ENCODE measurements around the gene KCNJ9.
A peak's percentile ranks its signal among the peaks of the same experiment; 100 is the strongest.

Gene KCNJ9

DNA sequence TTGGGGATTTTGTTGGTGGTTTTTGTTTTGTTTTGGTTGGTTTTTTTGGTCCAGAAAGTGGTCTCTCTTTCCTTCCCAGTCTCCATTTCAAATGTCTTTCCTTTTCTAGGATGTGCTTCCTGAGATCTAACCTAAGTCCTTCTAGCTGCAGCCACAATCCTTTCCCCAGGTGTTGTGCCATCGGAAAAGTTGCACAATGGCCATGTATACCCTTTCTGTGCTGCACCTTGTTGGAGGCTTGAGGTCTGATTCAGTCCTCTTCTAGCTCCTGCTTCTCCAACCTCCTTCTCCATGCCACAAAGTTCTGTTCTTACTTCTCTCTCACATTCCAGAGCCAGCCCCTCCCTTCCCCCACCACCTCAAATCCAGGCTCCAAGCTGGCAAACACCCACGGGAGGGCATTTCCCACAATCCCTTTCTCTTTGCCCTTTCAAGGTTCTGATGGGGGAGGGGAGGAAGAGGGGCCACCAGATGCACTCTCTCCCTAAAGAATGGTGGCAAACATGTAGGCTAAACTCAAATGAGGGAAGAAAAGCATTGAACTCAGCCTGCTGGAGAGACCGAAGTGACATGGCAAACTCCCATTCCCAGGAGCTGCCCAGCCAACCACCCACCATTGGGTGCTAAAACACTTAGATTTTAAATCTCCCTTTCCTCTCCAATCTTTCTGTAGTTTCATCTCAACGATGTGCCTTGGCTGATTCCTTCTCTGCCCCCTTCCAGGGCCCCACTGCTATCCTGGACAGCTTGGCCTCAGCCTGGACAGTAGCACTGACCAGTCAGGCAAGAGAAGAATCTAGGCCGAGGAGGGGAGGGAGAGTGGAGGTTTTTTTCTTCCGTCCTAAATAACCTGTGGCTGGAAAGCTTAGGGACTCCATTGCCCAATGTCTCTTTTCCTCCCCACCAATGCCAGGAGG, 14.3 kb upstream of the KCNJ9 start:
- no peak for DNase-seq

DNA sequence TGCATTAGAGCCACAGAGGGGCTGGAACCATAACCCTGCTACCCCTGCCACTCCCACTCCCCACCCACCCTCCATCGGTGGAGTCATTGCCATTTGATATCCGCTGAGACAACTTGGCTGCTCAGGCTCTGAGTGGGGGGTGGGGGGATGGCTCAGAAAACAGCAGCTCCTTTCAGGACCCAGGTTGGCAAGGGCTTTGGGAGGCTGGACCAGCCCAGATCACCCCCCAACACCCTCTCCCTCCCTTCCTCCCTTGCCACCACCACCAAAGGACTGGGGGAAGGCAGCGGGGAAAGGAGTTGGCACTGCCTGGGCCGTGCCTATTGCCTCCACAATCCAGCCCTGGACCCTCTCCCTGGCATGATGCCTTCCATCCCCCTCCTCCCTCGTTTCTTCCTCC, 13.1 kb upstream of the KCNJ9 start:
- DNase-seq, result no peak

DNA sequence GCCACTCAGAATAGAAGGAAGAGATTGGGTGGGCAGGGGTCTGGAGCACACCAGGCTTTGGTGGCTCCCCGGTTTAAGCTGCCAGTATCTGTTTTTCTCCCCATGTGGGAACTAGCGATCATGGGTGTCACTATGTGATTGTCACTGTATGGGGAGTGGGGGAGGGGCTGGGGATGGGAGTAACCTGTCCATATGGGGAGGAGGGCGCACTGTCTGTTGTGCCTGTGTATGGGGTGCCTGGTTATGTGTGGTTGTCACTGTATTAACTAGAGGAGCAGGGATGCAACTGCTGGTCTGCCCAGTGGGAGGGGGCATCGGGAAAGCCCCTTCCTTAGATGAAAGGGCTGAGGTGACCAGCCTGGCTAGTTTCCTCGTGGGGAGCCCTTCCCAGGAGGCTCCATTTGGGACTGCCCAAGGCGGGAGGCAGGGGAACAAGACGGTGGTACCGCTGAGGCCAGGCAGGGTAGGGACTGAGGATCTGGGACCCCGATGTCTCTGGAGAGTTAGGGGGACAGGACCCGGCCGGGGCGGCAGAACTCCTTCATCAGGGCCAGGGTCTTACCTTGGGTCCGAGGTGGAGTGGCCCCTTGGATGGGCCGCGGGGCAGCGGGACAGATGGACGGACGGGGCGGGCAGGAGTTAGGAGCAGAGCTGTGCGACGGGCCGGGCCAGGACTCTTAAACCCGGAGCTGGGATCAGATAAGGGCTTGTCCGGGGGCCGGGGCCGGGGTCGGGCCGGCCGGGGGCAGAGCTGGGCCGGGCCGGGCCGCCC, 11.7 kb upstream of the KCNJ9 start, which contains the start of gene KCNJ10:
Gene KCNJ10 (minus strand): TSS at position 701 of the 772 bp plus-strand sequence. CDS start 27,628 bp downstream, outside the sequence.
- DNase-seq, result no peak

DNA sequence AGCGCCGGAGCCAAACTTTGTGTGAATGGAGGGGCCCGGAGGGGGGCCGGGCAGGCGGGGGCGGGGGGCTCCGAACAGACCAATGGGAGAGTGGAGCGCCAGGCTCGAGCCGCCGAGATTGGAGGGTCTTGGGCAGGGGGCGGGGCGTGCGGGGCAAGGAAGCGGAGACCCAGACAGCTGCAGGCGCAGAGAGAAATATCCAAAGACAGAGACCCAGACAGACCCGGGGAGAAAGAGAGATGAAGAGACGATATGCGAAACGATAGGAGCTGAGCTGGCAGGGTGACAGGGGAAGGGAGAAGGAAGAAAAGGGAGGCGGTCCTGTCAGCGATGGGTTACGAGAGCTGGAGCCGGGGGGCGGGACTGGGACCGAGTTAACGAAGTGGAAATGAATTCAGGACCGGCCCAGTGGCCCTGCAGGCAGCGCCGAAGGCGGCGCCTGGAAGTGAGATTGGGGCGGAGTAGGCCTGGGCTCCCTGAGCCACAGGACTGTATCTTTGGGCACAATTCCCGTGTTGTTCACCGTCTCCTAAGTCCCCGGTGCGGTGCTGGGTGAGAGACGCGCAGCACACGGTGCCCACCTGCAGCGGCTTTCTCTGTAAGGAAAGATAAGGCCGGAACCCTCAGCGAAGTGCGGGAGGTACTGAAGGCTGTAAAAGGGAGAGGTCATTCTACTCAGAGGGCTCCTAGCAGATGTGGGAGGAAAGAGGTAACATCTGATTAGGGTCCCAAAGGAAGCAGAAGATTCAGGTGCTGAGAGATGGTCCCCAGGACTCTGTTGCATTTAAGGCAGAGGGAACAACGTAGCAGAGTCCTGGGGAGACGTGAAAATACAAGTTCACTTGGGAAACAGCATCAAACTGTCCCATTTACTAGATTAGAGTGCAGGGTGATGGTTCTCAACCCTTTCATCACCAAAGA, 10.8 kb upstream of the KCNJ9 start:
- DNase-seq, result peak; percentile 66

DNA sequence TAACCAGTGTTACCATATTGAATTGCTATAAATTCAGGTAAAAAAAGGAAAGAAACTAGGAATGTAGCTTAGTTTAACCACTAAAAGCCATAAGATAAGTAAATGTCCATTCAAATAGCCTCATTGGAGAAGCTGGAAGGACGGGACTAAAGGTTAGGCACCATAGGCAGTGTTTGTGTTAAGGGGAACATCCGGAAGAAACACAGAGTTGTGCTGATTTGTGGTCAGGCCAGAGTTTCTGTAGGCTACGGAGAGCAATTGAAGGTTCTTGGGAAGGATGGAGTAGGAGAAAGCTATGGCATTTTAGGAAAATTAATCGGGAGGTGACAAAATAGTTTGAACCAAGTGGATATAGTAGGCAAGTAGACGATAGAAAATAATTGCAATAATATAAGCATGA, 10.0 kb upstream of the KCNJ9 start:
- DNase-seq, result no peak

DNA sequence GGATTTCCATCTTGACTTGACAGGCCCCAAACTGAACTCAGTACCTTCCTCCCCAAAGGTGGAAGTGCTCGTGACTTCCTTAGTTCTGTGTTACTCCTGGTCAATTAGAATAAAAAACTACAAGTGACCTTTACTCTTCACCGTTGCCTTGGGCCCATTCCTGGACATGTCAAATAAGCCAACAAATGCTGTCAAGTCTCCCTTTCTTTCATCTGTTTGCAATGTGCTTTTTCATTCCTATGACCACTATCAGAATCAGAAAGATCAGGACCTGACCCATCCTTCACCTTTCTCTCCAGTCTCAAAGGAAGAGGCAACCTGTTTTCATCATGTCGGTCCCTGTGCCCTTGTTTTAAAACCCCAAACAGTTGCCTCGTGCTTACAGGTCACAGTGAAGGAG, 6.5 kb upstream of the KCNJ9 start:
- DNase-seq, result no peak

DNA sequence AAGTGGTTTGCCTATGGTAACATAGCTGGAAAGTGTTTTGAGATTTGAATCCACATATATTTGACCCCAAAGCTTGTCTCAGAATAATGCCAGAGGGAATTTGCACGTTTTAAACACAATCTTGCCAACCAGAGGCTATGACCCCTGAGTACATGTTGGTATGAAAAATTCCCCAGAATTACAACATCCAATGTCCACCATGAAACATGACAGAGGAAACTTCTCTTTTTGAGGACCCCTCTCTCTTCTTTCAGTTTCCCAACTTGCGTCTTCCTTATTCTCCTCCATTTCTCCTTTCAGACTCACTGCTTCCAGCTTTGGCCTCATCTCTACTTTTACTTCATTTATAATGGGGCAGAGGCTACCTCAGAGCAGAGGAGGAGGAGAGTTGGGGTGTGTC, 5.5 kb upstream of the KCNJ9 start:
- no peak for DNase-seq

DNA sequence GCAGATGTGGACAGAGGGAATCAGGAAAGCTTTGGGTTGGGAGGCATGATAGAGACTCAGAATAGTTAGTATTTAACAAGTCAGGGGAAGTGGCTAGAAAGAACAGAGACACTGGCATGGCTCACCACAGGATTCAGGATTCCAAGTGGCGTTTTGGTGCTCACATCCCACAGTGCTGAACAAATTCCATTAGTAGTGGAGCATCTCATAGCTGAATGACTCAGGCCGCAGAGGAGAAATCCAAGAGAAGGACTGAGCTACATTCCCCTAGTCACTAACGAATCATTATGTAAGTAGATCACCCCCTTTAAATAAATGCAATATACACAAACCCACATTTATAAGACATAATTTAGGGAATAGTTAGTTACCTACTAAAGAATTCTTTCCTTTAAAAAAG, 5.0 kb upstream of the KCNJ9 start:
- no peak for DNase-seq

DNA sequence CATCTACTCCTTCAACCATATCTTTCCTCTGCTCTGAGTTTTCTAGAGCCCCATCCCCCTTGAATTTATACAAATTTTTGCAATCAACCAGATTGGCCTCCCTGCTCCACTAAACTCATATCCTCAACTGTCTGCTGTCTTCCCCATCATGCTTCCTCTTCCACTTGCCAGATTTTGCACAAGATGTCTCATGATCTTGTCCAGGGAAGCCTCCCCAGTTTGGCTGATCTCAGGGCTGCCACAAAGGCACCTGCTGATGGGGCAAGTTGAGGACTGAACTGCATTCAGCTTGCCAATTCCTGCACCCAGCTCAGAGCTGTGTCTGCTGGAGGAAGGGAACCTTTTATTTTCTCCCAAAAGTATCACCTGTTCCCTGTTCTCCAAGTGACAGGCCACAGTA, 3.9 kb upstream of the KCNJ9 start:
- no peak for DNase-seq

DNA sequence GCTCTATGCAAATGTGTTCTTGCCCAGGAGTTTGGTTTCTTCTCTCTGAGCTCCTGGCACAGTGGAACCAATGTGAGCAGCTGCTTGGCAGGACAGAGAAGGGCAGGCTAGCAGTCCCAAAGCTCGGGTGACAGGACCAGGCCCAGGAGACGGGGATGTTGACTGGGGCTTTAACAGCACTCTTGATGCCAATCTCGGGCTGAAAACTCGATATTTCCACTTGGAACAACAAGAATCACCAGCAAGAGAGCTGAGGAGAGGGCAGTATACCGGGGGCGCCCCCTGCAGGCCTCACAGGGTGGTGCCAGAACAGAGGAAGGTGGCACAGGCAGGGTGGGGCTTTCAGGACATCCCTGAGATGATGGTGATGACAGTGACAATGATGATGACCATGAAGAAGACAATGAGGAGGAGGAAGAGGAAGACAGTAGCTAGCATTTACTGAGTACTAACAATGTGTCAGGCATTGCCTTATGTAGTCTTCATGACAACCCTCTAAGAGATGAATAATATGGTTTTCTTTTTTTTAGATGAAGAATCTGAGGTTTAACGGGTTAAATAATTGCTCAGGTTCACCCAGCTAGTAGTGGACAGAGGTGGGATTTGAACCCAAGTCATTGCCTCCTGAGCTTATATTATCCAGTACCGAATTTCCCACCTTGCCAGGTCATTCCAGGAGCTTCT, 2.7 kb upstream of the KCNJ9 start:
- peak; percentile 41 for DNase-seq

DNA sequence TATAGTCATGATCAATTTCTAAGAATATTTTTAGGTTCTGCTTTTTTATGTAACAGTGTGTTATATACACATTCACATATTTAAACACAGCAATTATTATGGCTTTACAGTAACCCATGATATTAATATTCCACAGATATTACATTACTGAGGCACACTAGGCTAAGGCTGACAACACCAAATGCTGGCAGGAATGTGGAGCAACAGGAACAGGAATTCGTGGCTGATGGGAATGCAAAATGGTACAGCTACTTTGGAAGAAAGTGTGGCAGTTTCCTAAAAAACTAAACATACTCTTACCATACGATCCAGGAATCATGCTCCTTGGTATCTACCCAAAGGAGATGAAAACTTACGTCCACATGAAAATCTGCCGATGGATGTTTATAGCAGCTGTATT, 1.9 kb upstream of the KCNJ9 start:
- no peak for DNase-seq

DNA sequence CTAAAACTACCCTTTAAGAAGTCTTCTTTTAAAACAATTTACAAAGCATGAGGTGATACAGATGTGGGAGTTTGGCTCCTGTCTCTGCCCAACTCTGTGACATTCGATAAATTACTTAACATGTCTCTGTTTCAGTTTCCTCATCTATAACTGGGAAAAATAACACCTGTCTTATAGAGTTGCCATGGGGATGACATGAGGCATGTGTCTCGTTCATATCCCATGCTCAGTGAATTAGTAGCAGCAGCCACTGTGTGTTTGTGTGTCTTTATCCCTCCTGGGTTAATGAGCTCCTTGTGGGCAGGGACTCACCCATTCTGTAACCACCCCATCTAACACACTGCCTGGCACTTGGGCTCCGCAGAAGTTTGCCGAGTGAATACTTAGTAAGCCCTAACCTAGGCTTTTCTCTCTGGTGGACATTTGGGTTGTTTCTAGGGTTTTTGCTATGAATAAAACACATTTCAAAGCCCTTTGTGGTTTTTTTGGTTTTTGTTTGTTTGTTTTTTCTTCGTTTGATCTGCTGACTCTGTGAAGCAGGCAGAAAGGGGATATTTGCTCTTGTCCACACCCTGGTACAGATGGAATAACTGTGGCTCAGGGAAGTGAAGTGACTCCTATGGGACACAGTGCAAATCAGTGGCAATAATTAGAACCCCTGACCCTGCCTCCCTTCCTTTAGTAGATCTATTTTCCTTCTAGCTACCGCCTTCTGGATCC, 797 bp upstream of the KCNJ9 start:
- DNase-seq, result no peak

DNA sequence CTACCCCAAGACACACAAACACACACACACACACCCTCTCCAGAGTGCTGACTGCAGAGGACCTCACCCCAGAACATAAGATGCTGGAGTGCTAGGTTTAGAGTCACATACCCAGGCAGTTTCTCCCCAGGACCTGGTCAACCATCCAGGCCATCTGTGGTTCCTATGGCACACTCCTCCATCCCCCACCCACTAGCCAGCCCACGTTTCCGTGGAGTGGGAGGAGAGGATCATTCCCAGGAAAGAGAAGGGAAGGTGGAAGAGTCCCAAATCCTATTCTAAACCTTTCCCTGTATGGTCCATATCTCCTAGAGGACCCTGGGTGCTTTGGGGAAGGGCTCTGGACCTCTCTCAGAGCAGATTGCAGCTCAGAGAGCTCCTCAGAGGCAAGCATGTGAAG, 1.1 kb downstream of the KCNJ9 start:
- DNase-seq, result no peak

DNA sequence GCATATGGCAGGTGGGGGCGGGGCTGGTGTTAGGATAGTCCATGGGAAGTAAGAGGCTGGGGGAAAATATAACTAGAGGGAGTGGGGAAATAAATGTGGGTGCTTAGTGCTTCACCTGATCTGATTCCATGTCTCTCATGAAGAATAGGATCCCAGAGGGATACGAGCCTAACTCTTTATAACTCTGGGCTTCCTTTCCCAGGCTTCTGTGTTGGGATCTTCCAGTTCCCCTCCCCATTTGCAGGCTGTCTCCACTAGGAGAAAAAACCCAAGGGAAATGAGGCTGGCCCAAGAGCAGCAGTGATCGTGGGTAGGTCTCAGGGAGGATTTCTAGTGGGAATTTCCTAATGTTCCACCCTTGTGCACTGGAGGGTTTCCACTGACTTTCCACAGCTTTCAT, 1.6 kb downstream of the KCNJ9 start:
- DNase-seq, result no peak

DNA sequence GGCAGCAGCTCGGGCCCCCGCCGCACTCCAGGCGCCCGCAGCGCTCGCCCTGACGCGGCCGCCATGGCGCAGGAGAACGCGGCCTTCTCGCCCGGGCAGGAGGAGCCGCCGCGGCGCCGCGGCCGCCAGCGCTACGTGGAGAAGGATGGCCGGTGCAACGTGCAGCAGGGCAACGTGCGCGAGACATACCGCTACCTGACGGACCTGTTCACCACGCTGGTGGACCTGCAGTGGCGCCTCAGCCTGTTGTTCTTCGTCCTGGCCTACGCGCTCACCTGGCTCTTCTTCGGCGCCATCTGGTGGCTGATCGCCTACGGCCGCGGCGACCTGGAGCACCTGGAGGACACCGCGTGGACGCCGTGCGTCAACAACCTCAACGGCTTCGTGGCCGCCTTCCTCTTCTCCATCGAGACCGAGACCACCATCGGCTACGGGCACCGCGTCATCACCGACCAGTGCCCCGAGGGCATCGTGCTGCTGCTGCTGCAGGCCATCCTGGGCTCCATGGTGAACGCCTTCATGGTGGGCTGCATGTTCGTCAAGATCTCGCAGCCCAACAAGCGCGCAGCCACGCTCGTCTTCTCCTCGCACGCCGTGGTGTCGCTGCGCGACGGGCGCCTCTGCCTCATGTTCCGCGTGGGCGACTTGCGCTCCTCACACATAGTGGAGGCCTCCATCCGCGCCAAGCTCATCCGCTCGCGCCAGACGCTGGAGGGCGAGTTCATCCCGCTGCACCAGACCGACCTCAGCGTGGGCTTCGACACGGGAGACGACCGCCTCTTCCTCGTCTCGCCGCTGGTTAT, 2.8 kb downstream of the KCNJ9 start:
- DNase-seq, result peak; percentile 66

DNA sequence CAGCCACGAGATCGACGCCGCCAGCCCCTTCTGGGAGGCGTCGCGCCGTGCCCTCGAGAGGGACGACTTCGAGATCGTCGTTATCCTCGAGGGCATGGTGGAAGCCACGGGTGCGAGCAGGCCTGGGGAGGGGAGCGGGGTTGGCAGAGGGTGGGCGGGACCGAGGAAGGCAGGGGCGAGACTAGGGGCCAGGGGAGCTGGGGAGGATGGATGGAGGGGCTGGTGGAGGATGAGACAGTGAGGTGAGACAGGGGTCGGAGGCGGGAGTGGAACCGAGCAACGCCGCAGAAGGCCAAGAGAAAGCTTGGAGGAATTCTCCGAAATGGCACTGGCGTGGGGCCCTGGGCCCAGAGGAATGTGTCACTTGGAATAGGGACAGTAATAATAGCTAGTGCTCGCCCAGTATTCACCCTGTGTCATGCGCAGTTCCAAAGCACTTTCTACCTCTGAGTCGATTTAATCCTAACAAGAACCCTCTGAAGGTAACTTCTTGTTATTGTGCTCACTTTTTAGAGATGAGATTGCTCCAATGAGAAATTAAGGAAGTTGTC, 3.5 kb downstream of the KCNJ9 start:
- no peak for DNase-seq

DNA sequence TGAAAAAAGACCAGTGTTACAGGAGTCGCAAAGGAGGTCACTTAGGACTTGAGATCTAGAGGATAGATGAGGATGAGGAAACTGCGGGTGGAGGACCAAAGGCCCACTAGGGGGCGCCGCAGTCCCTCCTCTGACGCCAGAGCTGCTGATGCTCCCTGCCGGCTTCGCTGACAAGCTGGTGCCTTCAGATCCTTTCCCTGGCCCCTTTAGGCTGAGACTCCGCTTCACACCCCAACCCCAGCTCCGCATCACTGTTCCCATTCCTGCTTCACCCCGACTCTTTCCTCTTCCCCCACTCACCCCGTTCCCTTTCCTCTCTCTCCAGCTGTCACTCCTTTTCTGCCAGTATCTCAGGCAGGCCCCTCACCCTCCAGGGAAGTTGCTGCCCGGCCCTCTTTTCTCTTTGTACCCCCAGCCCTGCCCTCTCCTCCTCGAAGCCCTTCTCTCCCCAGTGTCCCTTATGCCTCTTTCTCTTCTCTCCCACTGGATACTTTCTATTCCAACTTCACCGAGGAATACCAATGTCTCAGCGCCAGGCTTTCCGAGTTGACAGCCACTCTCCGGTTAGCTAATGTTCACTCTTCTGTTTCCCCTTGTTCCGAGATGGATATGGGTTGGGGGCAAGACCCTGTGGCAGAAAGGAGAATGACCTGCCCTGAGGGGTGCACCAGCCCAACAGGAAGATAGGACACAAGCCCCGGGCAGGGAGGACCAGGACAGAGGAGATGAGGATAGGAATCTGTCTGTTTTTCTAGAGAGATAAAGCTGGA, 4.5 kb downstream of the KCNJ9 start:
- peak; percentile 62 for DNase-seq

DNA sequence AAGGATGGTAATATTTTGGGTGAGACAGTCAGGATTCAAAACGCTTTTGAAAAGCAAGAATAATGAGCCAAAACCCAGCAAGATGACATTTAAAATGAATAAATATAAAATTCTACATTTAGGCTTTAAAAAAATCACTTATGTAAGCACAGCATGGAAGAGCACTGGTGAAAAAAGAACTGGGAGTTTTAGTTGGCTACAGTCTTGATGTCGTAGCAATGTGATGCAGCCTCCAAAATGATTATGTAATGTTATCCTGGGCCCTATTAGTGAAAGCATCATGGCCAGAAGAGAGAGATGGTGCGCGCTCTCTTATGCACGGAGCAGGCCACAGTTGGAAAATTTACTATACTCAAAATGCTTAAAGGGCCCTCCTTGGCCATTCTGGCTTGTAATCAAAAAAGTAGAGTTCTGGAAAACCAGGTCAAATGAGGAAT, 5.1 kb downstream of the KCNJ9 start:
- no peak for DNase-seq

DNA sequence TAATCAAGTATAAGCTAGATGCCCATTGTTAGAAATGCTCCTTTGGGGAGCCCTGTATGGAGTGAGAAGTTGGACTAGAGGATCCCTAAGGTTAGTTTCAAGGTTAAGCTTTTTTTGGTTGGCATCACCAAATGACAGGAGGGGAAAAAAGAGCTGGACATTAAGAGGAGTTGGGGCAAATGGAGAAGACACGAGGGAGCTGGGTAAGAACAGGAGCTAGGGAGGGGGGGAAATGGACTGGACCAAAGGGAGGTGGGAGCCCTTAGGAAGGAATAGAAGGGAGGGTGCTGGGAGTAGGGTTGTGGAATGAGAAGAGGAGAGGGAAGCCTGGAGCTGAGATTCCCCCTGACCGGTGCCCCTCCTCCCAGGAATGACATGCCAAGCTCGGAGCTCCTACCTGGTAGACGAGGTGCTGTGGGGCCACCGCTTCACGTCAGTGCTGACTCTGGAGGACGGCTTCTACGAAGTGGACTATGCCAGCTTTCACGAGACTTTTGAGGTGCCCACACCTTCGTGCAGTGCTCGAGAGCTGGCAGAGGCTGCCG, 5.9 kb downstream of the KCNJ9 start:
- DNase-seq, result no peak
